GM12873 (cell line): ENCODE measurements around the gene SETD1B.

Source experiments
- TF ChIP-seq, protein P1 (sequence below): IDR thresholded peaks from 2 replicates; pipeline ENCODE4 v1.5.1; 2012; ENCODE audit warnings: low read depth, mild to moderate bottlenecking, moderate library complexity, low read length, control low read depth; ENCODE audit not compliant: insufficient read depth; ENCODE audit errors: missing control alignments

Gene SETD1B

GRCh38 chr12:121793838-121794533 is 9.8 kb upstream of the SETD1B start:
- TF ChIP-seq, protein P1, sequence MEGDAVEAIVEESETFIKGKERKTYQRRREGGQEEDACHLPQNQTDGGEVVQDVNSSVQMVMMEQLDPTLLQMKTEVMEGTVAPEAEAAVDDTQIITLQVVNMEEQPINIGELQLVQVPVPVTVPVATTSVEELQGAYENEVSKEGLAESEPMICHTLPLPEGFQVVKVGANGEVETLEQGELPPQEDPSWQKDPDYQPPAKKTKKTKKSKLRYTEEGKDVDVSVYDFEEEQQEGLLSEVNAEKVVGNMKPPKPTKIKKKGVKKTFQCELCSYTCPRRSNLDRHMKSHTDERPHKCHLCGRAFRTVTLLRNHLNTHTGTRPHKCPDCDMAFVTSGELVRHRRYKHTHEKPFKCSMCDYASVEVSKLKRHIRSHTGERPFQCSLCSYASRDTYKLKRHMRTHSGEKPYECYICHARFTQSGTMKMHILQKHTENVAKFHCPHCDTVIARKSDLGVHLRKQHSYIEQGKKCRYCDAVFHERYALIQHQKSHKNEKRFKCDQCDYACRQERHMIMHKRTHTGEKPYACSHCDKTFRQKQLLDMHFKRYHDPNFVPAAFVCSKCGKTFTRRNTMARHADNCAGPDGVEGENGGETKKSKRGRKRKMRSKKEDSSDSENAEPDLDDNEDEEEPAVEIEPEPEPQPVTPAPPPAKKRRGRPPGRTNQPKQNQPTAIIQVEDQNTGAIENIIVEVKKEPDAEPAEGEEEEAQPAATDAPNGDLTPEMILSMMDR: peak; percentile 100

DNA sequence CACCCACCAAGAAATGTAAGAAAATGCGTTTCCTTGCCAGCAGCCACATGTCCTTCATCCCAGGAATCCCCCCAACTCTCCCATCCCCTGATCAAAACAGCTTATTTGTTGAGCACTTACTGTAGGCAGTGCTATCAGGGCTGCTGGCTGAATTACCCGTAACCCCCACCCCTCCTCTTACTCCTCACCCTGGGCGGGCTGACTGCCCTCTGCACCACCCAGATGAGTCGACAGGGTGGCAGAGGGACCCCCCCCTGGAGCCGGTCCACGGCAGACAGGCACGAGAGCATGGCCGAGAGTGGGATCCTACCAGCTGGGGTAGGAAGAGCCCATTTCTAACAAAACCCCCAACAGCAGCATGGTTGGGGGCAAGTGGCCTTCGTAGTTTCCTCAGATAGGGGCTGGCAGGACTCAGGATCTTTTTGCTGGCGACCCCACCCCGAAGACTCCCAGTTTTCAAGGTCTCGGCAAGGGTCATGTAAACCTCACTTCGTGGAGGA is 9.2 kb upstream of the SETD1B start:
- TF ChIP-seq, protein P1: no peak

- TF ChIP-seq, protein P1: peak; percentile 97
These were observed 8.5 kb upstream of the SETD1B start for GRCh38 chr12:121795034-121795968.

DNA sequence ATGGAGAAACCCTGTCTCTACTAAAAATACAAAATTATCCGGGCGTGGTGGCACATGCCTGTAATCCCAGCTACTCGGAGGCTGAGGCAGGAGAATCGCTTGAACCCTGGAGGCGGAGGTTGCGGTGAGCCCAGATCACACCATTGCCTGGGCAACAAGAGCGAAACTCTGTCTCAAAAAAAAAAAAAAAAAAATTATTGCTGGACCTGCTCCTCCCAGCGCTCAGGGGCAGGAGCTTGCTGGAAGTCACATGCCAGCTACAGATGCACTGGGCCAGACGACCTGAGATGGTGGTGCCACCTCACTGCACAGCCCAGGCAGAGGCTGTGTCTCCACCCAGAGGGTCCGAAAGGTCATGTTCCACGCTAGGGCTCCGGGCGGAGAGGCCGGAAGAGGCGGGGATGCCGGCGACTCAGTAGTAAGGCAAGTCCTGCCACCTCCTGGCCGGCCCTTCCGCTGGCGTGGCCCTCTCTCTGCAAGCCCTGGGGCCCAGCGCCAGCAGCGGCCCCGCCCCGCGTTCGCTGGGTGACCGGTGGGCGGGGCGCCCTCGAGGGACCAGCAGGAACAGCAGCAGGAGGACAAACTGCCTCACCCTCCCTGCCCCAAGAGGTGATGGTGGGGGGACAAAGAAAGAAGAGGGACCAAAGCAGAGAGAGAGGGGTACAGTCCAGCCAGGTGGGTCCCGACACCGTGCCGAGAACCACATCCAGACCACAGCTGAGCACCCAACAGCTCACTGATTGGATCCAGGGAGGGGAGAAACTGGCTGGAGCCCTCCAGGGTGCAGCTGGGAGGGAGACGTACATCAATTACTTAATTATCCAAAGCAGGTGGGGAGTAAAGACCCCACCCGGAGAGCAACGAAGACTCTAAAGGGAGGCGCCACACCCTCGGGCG is 6.7 kb upstream of the SETD1B start:
- TF ChIP-seq, protein P1: no peak

DNA sequence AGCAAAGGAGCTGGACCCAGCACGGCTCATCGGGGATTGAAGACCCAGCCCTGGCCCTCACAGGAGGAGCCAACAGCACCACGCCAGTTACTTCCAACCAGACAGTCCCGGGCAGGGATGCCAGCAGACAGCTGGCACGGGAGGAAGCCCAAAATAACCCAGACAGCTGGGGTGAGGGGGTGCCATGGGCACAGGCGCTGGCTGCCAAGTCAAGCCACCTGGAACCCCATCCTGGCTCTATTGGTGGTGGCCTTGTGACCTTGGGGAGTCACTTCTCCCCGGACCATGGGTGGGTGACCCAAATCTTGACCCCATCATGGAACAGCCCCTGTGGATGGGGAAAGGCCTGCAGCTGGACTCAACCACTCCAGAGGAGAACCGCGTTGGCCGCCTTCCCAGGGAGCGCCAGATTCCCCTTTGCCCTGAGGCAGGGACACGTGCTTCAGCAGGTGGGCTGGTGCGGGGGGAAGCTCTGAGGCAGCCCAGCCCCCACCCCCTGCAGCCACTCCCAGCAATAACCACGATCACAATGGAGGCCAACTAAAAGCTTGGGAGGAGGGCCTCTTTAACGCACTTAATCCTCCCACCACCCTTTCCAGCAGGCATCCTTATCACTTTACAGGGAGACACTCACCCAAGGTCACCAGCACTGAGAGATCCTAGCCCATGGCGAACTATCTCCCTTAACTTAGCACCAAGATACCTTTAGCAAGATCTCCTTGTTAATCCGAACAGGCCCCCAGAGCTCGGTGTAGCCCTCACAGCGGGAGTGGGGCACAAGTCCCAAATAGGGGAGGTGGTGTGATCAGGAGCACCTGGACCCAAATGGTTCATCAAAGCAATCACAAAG is 5.6 kb upstream of the SETD1B start:
- TF ChIP-seq, protein P1: no peak

DNA sequence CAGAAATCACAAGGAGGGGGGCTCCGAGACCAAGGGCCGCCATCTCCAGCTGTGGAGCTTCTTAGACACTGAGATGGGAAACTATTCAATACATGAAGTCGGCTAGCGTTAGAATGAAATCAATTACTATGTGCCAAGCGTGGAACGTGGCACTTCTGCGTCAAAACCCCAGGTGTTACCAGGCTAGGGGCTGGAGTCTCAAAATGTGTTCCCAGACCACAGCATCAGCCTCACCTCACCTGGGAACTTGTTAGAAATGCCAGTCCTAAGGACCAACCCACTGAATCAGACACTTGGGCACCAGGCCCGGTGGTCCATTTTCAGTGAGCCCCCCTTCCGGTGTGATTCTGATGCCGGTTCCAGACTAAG is 5.0 kb upstream of the SETD1B start:
- TF ChIP-seq, protein P1: no peak
